GM12873 (cell line): Measurements from ENCODE around the gene ECE1.

Source experiments
- CTCF ChIP-seq: IDR thresholded peaks from 2 replicates; pipeline ENCODE4 v1.5.1; 2012; ENCODE audit warnings: low read depth, mild to moderate bottlenecking, moderate library complexity, low read length, control low read depth; ENCODE audit not compliant: insufficient read depth; ENCODE audit errors: missing control alignments

The ECE1 gene

GRCh38 chr1:21174230-21174629 is 116.0 kb downstream of the ECE1 start:
- no peak for TF ChIP-seq CTCF

GRCh38 chr1:21168444-21168843 is 121.8 kb downstream of the ECE1 start:
- no peak for TF ChIP-seq CTCF
